Measurements from ENCODE around the gene IQSEC2.

The IQSEC2 gene

DNA sequence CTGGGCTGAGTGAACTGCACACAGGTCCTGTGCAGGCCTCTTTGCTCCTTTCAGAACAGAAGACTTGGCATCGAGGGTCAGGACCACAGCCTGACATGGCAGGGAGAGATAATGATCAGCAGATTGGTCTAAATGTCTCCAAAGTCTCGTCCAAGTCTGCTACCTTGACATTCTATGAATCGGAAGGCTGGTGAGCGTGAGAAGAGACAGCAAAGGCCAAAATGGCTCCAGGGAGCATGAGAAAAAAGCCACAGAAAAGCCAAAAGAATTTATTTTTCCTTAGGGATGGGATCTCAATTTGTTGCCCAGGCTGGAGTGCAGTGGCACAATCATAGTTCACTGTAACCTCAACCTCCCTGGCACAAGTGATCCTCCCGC, 32.3 kb upstream of the IQSEC2 start:
- no peak for DNase-seq
- no peak overlapping the region for H3K27ac Mint-ChIP-seq
- no peaks in the 10 kb centered on the region for H3K36me3 Mint-ChIP-seq (ENCODE audit: low read depth)
- no peaks in the 10 kb centered on the region for H3K9me3 Mint-ChIP-seq
- no peak overlapping the region for H3K4me3 Mint-ChIP-seq
- peaks cover 7% of the 10 kb centered on the region for H3K4me1 Mint-ChIP-seq (ENCODE audit: low read depth)
- H3K27me3 Mint-ChIP-seq: peaks cover 34% of the 10 kb centered on the region

- Mint-ChIP-seq H3K4me3 (no peak overlapping the region), H3K27ac (no peak overlapping the region), H3K4me1 (ENCODE audit: low read depth) (peaks cover 7% of the 10 kb centered on the region), H3K9me3 (no peaks in the 10 kb centered on the region), H3K27me3 (peaks cover 28% of the 10 kb centered on the region), H3K36me3 (ENCODE audit: low read depth) (no peaks in the 10 kb centered on the region)
- DNase-seq: peak; percentile 79
These were observed 31.8 kb upstream of the IQSEC2 start for GRCh38 chrX:53312946-53313727.

DNA sequence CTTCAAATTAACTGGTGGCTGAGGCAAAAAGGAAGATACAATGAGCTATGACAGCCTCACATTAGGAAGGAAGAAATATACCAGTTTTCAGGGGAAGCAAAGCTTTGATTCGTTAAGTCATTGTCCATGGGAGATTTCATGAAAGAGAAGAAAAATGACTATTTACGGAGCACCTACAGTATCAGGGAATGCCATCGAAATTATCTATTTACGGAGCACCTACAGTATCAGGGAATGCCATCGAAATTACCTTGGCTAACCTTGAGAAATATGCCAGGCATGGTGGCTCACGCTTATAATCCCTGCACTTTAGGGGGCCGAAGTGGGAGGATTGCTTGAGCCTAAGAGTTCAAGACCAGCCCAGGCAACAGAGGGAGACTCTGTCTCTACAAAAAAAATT, 28.5 kb upstream of the IQSEC2 start:
- Mint-ChIP-seq H3K4me1 (ENCODE audit: low read depth) (peaks cover 5% of the 10 kb centered on the region), H3K27ac (no peak overlapping the region), H3K4me3 (no peak overlapping the region), H3K9me3 (no peaks in the 10 kb centered on the region), H3K36me3 (ENCODE audit: low read depth) (no peaks in the 10 kb centered on the region), H3K27me3 (peaks cover 25% of the 10 kb centered on the region)
- DNase-seq: no peak

DNA sequence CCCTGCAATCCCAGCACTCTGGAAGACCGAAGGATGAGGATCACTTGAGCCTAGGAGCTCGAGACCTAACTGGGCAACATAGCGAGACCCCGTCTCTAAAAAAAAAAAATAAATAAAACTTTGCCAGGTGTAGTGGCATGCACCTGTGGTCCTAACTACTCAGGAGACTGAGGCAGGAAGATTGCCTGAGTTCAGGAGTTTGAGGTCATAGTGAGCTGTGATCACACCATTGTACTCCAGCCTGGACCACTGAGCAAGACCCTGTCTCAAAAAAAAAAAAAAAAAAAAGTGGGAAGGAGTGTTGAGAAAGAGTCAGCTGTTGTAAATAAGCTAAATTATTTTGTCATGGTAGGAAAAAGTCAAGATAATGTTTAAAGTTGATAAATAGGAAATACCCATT, 27.5 kb upstream of the IQSEC2 start:
- H3K4me1 Mint-ChIP-seq (ENCODE audit: low read depth): peaks cover 5% of the 10 kb centered on the region
- H3K4me3 Mint-ChIP-seq: no peak overlapping the region
- H3K27ac Mint-ChIP-seq: no peak overlapping the region
- no peaks in the 10 kb centered on the region for H3K9me3 Mint-ChIP-seq
- no peak for DNase-seq
- H3K36me3 Mint-ChIP-seq (ENCODE audit: low read depth): no peaks in the 10 kb centered on the region
- peaks cover 19% of the 10 kb centered on the region for H3K27me3 Mint-ChIP-seq

GRCh38 chrX:53305996-53306937, 24.9 kb upstream of the IQSEC2 start:
- no peak overlapping the region for H3K4me3 Mint-ChIP-seq
- H3K27ac Mint-ChIP-seq: no peak overlapping the region
- no peak for DNase-seq

DNA sequence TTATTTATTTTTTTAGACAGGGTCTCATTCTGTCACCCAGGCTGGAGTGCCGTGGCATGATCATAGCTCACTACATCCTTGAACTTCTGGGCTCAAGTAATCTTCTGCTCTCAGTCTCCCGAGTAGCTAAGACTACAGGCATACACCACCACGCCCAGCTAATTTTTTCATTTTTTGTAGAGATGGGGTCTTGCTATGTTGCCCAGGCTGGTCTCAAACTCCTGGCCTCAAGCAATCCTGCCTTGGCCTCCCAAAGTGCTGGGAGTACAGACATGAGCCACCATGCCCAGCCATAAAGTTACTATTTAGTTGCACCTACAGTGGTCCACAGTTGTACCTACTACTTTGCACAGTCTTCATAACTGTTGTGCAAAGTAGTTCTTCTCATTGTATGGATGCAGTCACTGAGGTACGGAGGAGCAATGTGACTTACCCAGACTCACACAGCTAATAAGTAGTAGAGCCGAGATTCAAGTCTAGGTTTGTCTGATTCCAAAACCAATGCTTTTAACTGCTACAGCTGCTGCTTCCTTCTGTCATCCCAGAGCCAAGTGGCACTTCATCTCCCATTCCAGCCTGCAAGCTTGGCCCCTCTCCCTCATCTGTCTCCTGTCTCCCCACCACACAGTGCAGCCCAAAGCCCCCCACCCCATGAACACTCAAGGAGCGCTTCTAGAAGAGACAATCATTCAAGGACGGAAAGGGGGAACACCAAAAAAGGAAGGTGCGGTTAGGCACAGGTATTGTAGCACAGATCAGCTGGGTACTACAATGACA, 24.0 kb upstream of the IQSEC2 start:
- Mint-ChIP-seq H3K27me3 (peaks cover 9% of the 10 kb centered on the region), H3K4me1 (ENCODE audit: low read depth) (peaks cover 2% of the 10 kb centered on the region), H3K9me3 (no peaks in the 10 kb centered on the region), H3K27ac (no peak overlapping the region), H3K36me3 (ENCODE audit: low read depth) (no peaks in the 10 kb centered on the region), H3K4me3 (no peak overlapping the region)
- no peak for DNase-seq

More at GRCh38 chrX:53305996-53306937, 24.9 kb upstream of the IQSEC2 start:
- H3K4me1 Mint-ChIP-seq (ENCODE audit: low read depth): peaks cover 2% of the 10 kb centered on the region
- peaks cover 11% of the 10 kb centered on the region for H3K27me3 Mint-ChIP-seq
- no peaks in the 10 kb centered on the region for H3K36me3 Mint-ChIP-seq (ENCODE audit: low read depth)
- H3K9me3 Mint-ChIP-seq: no peaks in the 10 kb centered on the region

DNA sequence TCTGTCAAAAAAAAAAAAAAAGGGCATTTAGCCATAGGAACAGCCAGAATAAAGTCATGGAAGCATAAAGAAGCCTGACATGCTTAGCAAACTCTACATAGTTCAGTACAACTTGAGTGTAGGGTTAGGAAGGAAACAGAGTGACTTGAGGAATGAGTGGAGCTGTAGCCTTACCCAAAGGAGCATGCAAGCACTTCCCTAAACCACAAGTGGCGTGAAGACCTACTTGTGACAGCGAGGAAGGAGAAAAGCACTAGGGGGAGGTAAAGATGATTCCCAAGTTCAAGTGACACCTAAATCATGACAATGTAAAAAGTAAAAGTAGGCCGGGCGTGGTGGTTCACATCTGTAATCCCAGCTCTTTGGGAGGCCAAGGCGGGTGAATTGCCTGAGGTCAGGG, 21.8 kb upstream of the IQSEC2 start:
- Mint-ChIP-seq H3K9me3 (no peaks in the 10 kb centered on the region), H3K36me3 (ENCODE audit: low read depth) (no peaks in the 10 kb centered on the region), H3K4me3 (no peak overlapping the region), H3K27me3 (peaks cover 11% of the 10 kb centered on the region), H3K27ac (no peak overlapping the region), H3K4me1 (ENCODE audit: low read depth) (peaks cover 2% of the 10 kb centered on the region)
- DNase-seq: no peak

DNA sequence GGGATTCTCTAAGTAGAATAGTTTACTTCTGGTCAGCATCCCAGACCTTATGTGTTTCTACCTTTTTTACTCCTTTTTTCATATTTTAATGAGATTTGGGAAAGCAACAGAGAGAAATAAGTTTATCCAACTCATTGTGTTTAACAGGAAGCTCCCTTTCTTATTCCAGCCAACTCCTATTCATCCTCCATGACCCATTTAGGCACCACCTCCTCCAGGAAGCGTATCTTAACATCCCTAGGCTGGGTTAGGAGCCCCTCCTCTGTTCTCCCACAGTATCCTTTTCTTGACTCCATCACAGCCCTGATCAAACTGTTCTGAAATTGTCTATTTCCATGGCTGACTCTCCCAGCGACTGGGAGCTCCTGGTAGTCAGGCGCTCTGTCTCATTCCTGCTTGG, 18.8 kb upstream of the IQSEC2 start:
- Mint-ChIP-seq H3K27me3 (peaks cover 5% of the 10 kb centered on the region), H3K4me1 (ENCODE audit: low read depth) (no peaks in the 10 kb centered on the region), H3K36me3 (ENCODE audit: low read depth) (no peaks in the 10 kb centered on the region), H3K4me3 (no peak overlapping the region), H3K9me3 (no peaks in the 10 kb centered on the region), H3K27ac (no peak overlapping the region)
- DNase-seq: no peak

GRCh38 chrX:53294024-53294648, 12.8 kb upstream of the IQSEC2 start:
- H3K4me1 Mint-ChIP-seq (ENCODE audit: low read depth): no peaks in the 10 kb centered on the region
- H3K27ac Mint-ChIP-seq: no peak overlapping the region
- no peak overlapping the region for H3K4me3 Mint-ChIP-seq
- DNase-seq: no peak
- no peaks in the 10 kb centered on the region for H3K9me3 Mint-ChIP-seq
- H3K27me3 Mint-ChIP-seq: peaks cover 5% of the 10 kb centered on the region
- H3K36me3 Mint-ChIP-seq (ENCODE audit: low read depth): no peaks in the 10 kb centered on the region

GRCh38 chrX:53291596-53291995, 10.2 kb upstream of the IQSEC2 start:
- peaks cover 5% of the 10 kb centered on the region for H3K27me3 Mint-ChIP-seq
- no peaks in the 10 kb centered on the region for H3K36me3 Mint-ChIP-seq (ENCODE audit: low read depth)
- no peak for DNase-seq
- H3K4me3 Mint-ChIP-seq: no peak overlapping the region
- H3K9me3 Mint-ChIP-seq: no peaks in the 10 kb centered on the region
- peaks cover 17% of the 10 kb centered on the region for H3K4me1 Mint-ChIP-seq (ENCODE audit: low read depth)
- no peak overlapping the region for H3K27ac Mint-ChIP-seq

GRCh38 chrX:53290441-53291041, 9.2 kb upstream of the IQSEC2 start:
- Mint-ChIP-seq H3K36me3 (ENCODE audit: low read depth) (no peaks in the 10 kb centered on the region), H3K27me3 (peaks cover 3% of the 10 kb centered on the region), H3K4me1 (ENCODE audit: low read depth) (peaks cover 19% of the 10 kb centered on the region), H3K27ac (no peak overlapping the region), H3K9me3 (no peaks in the 10 kb centered on the region), H3K4me3 (no peak overlapping the region)
- no peak for DNase-seq

- peak; percentile 41 for DNase-seq
- Mint-ChIP-seq H3K27me3 (peaks cover 10% of the 10 kb centered on the region), H3K27ac (peak overlapping the region; percentile 73), H3K9me3 (no peaks in the 10 kb centered on the region), H3K4me3 (peak overlapping the region; percentile 25), H3K4me1 (ENCODE audit: low read depth) (peaks cover 20% of the 10 kb centered on the region), H3K36me3 (ENCODE audit: low read depth) (no peaks in the 10 kb centered on the region)
These were observed 6.8 kb upstream of the IQSEC2 start for GRCh38 chrX:53288189-53288588.

GRCh38 chrX:53287493-53288138, 6.2 kb upstream of the IQSEC2 start:
- H3K4me1 Mint-ChIP-seq (ENCODE audit: low read depth): peaks cover 20% of the 10 kb centered on the region
- peak overlapping the region; percentile 25 for H3K4me3 Mint-ChIP-seq
- DNase-seq: peak; percentile 53
- peaks cover 15% of the 10 kb centered on the region for H3K27me3 Mint-ChIP-seq
- no peaks in the 10 kb centered on the region for H3K9me3 Mint-ChIP-seq
- H3K36me3 Mint-ChIP-seq (ENCODE audit: low read depth): no peaks in the 10 kb centered on the region
- H3K27ac Mint-ChIP-seq: peak overlapping the region; percentile 73

All from activated T-cell treated with anti-CD3 and anti-CD28 coated beads, Interleukin-2, amount 50 U/mL, for 24 hours (primary cell).